Panc1 (cell line): ENCODE data around the gene MYLK3. TPM values are rescaled to one million over a fixed set of nuclear protein-coding genes. Genes with fewer than 3 reads are reported as not detected.

ENCODE experiments used
- ATAC-seq: fragments of 200-7000 bp; cut with Tn5 transposase; 2 replicates; pipeline ENCODE4 v1.9.1; 2020; ENCODE audit warnings: mild to moderate bottlenecking, moderate library complexity
- BruUV-seq: library from RNA; stranded (reverse); fragments of 400-500 nt; replicated peaks from 2 replicates; lab custom pipeline; 2021; lab: Mats Ljungman, UMichigan
- CTCF ChIA-PET: fragments of 300-600 bp; sonication (Branson Sonifier 250); formaldehyde crosslinking; loops from one replicate; lab custom pipeline; 2022; ENCODE audit warnings: antibody characterized with exemption; lab: Charles Lee
- POLR2A ChIA-PET: fragments of 300-600 bp; sonication (Branson Sonifier 250); formaldehyde crosslinking; loops from one replicate; lab custom pipeline; 2022; ENCODE audit warnings: antibody characterized with exemption; lab: Charles Lee
- DNase-seq: peaks from one replicate; pipeline ENCODE4 v3.0.0-alpha.2; 2010; ENCODE audit warnings: low read depth, low spot score
- H3K27ac ChIP-seq: 2 replicates; pipeline ENCODE4 v1.5.1; 2011; ENCODE audit warnings: mild to moderate bottlenecking, low read length, inconsistent platforms
- H3K27me3 ChIP-seq: fragments of 200-500 bp; sonication (Bioruptor generic); 2 replicates; pipeline ENCODE4 v1.6.0; 2014; ENCODE audit warnings: low read length, inconsistent platforms; ENCODE audit not compliant: control insufficient read depth, insufficient read depth
- H3K36me3 ChIP-seq: fragments of 200-500 bp; sonication (Bioruptor generic); 2 replicates; pipeline ENCODE4 v1.5.1; 2014; ENCODE audit warnings: inconsistent platforms, mild to moderate bottlenecking, low read length, moderate library complexity; ENCODE audit not compliant: control insufficient read depth, insufficient read depth
- H3K4me1 ChIP-seq: 2 replicates; pipeline ENCODE4 v1.5.1; 2011; ENCODE audit warnings: inconsistent platforms, mild to moderate bottlenecking, low read length, moderate library complexity; ENCODE audit not compliant: control insufficient read depth, insufficient read depth
- H3K4me3 ChIP-seq, 2 experiments: 2 replicates each; pipeline ENCODE4 v1.5.1; 2011 to 2012; ENCODE audit warnings: low read depth in 2 of 2, low read length in 2 of 2, mild to moderate bottlenecking in 2 of 2, inconsistent platforms in 1 of 2, moderate library complexity in 1 of 2
- H3K9me3 ChIP-seq: fragments of 200-500 bp; sonication (Bioruptor generic); 2 replicates; pipeline ENCODE4 v1.5.1; 2014; ENCODE audit warnings: low read depth, mild to moderate bottlenecking, inconsistent platforms, low read length, moderate library complexity; ENCODE audit not compliant: control insufficient read depth, insufficient read depth
- POLR2AphosphoS5 ChIP-seq: IDR thresholded peaks from 2 replicates; pipeline ENCODE4 v1.6.1; 2012; ENCODE audit warnings: mild to moderate bottlenecking, low read depth, low read length, moderate library complexity
- SIN3A ChIP-seq: IDR thresholded peaks from 2 replicates; pipeline ENCODE4 v1.6.1; 2012; ENCODE audit warnings: low read depth, mild to moderate bottlenecking, low read length, moderate library complexity, borderline replicate concordance; ENCODE audit not compliant: insufficient read depth
- TCF7L2 ChIP-seq: IDR thresholded peaks from 2 replicates; pipeline ENCODE4 v1.6.1; 2011; ENCODE audit warnings: mild to moderate bottlenecking, low read depth, low read length, inconsistent platforms
- in situ Hi-C: cut with HindIII; loops from 2 replicates; pipeline ENCODE4 v1.10.0; 2016; ENCODE audit warnings: low sequenced_read_pairs, low pct_unique_long_range_greater_than_20kb
- intact Hi-C: fragments of 100-400 bp; cut with micrococcal nuclease; formaldehyde crosslinking; loops from one replicate; pipeline ENCODE4 v1.10.0; 2022; ENCODE audit not compliant: unreplicated experiment
- total RNA-seq: library from RNA; stranded (reverse); gene quantifications from one replicate; pipeline ENCODE4 v1.2.1, GENCODE V29; 2021; ENCODE audit not compliant: unreplicated experiment
- TF ChIP-seq, protein P1 (sequence below), 2 experiments: IDR thresholded peaks; 2 replicates each; pipeline ENCODE4 v1.6.1; 2011 to 2012; ENCODE audit warnings: low read depth in 2 of 2, control low read depth in 1 of 2, low read length in 1 of 2, mild to moderate bottlenecking in 1 of 2, moderate library complexity in 1 of 2; ENCODE audit not compliant: insufficient read depth in 1 of 2
- TF ChIP-seq, protein P2 (sequence below): fragments of 450-650 bp; IDR thresholded peaks from 2 replicates; pipeline ENCODE4 v1.5.1; 2017; ENCODE audit warnings: mild to moderate bottlenecking

The MYLK3 gene
- total RNA-seq, 1 experiment from 2014 or later: 0.31 TPM

- H3K27me3 ChIP-seq: no peaks in the 10 kb centered on the region
- ATAC-seq (no peak), DNase-seq (no peak)
- in situ Hi-C loops (no loop called here), intact Hi-C loops (no loop called here)
- BruUV-seq: no TSS peak
- no peaks in the 10 kb centered on the region for H3K9me3 ChIP-seq
- H3K27ac ChIP-seq: no peak overlapping the region
- H3K36me3 ChIP-seq: no peaks in the 10 kb centered on the region
- TF ChIP-seq, protein P1, sequence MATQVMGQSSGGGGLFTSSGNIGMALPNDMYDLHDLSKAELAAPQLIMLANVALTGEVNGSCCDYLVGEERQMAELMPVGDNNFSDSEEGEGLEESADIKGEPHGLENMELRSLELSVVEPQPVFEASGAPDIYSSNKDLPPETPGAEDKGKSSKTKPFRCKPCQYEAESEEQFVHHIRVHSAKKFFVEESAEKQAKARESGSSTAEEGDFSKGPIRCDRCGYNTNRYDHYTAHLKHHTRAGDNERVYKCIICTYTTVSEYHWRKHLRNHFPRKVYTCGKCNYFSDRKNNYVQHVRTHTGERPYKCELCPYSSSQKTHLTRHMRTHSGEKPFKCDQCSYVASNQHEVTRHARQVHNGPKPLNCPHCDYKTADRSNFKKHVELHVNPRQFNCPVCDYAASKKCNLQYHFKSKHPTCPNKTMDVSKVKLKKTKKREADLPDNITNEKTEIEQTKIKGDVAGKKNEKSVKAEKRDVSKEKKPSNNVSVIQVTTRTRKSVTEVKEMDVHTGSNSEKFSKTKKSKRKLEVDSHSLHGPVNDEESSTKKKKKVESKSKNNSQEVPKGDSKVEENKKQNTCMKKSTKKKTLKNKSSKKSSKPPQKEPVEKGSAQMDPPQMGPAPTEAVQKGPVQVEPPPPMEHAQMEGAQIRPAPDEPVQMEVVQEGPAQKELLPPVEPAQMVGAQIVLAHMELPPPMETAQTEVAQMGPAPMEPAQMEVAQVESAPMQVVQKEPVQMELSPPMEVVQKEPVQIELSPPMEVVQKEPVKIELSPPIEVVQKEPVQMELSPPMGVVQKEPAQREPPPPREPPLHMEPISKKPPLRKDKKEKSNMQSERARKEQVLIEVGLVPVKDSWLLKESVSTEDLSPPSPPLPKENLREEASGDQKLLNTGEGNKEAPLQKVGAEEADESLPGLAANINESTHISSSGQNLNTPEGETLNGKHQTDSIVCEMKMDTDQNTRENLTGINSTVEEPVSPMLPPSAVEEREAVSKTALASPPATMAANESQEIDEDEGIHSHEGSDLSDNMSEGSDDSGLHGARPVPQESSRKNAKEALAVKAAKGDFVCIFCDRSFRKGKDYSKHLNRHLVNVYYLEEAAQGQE (IDR thresholded peaks at IDR 0.05; ENCODE audit: insufficient read depth in 1 of 2, low read depth in 2 of 2, low read length in 1 of 2): no peak
- TF ChIP-seq, protein P2, sequence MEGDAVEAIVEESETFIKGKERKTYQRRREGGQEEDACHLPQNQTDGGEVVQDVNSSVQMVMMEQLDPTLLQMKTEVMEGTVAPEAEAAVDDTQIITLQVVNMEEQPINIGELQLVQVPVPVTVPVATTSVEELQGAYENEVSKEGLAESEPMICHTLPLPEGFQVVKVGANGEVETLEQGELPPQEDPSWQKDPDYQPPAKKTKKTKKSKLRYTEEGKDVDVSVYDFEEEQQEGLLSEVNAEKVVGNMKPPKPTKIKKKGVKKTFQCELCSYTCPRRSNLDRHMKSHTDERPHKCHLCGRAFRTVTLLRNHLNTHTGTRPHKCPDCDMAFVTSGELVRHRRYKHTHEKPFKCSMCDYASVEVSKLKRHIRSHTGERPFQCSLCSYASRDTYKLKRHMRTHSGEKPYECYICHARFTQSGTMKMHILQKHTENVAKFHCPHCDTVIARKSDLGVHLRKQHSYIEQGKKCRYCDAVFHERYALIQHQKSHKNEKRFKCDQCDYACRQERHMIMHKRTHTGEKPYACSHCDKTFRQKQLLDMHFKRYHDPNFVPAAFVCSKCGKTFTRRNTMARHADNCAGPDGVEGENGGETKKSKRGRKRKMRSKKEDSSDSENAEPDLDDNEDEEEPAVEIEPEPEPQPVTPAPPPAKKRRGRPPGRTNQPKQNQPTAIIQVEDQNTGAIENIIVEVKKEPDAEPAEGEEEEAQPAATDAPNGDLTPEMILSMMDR: no peak
- TF ChIP-seq TCF7L2 (no peak), POLR2AphosphoS5 (no peak), SIN3A (no peak)
- CTCF ChIA-PET: no interaction called here
- POLR2A ChIA-PET: no interaction called here
- no peaks in the 10 kb centered on the region for H3K4me1 ChIP-seq
- no peak overlapping the region for H3K4me3 ChIP-seq
These were observed 16.9 kb upstream of the MYLK3 start for GRCh38 chr16:46765050-46765449.

GRCh38 chr16:46763147-46763546, 15.0 kb upstream of the MYLK3 start:
- intact Hi-C loops: no loop called here
- H3K36me3 ChIP-seq: no peaks in the 10 kb centered on the region
- DNase-seq (no peak), ATAC-seq (no peak)
- H3K9me3 ChIP-seq: no peaks in the 10 kb centered on the region
- ChIA-PET CTCF (no interaction called here), POLR2A (no interaction called here)
- H3K27ac ChIP-seq: no peak overlapping the region
- no peaks in the 10 kb centered on the region for H3K4me1 ChIP-seq
- no peaks in the 10 kb centered on the region for H3K27me3 ChIP-seq
- BruUV-seq: no TSS peak
- TF ChIP-seq, protein P1 (IDR thresholded peaks at IDR 0.05; ENCODE audit: insufficient read depth in 1 of 2, low read depth in 2 of 2, low read length in 1 of 2): no peak
- TF ChIP-seq, protein P2: no peak
- TF ChIP-seq POLR2AphosphoS5 (no peak), SIN3A (no peak), TCF7L2 (no peak)
- in situ Hi-C loops: no loop called here
- H3K4me3 ChIP-seq: no peak overlapping the region
